Measurements from ENCODE around the gene MON2.
A peak's percentile ranks its signal among the peaks of the same experiment; 100 is the strongest.
"Not testable (repeated sequence)": the region's sequence is repeated elsewhere in the genome, so short reads cannot be mapped to it uniquely, and the experiment has no call there.

Gene MON2
- 41.6 to 124 (median 77.0) reads per million in 18 experiments for total RNA-seq

- DNase-seq: peak; percentile 89 to 94
These were observed at the start of gene MON2 for GRCh38 chr12:62466594-62467491. TSS of gene MON2 (plus strand) at chr12:62466826. CDS start at chr12:62467208, 382 bp downstream.

GRCh38 chr12:62426089-62426488 lies 40.5 kb upstream of the MON2 start:
- DNase-seq: no peak

- no peak for DNase-seq
These were observed 37.2 kb upstream of the MON2 start for GRCh38 chr12:62429457-62429856.

- DNase-seq: peak; percentile 31 to 34
These were observed 31.9 kb upstream of the MON2 start for GRCh38 chr12:62434494-62435302.

GRCh38 chr12:62435303-62436163 lies 31.1 kb upstream of the MON2 start:
- DNase-seq: peak; percentile 64 to 70

- DNase-seq: no peak
These were observed 30.5 kb upstream of the MON2 start for GRCh38 chr12:62436164-62436503.

- peak; percentile 61 to 65 for DNase-seq
These were observed 28.4 kb upstream of the MON2 start for GRCh38 chr12:62438098-62438692.

GRCh38 chr12:62446754-62447452 lies 19.7 kb upstream of the MON2 start:
- DNase-seq: no peak

GRCh38 chr12:62448436-62448835 lies 18.2 kb upstream of the MON2 start:
- no peak for DNase-seq

- peak; percentile 26 to 57 for DNase-seq
These were observed 11.2 kb upstream of the MON2 start for GRCh38 chr12:62455429-62455828.

GRCh38 chr12:62458626-62459025 lies 8.0 kb upstream of the MON2 start:
- DNase-seq: no peak

GRCh38 chr12:62459976-62460375 lies 6.7 kb upstream of the MON2 start:
- DNase-seq: no peak

- not testable (repeated sequence) for DNase-seq
These were observed 5.3 kb upstream of the MON2 start for GRCh38 chr12:62461171-62461837.

GRCh38 chr12:62463252-62463651 lies 3.4 kb upstream of the MON2 start:
- DNase-seq: not testable (repeated sequence)

- DNase-seq: peak; percentile 41 to 45
These were observed 520 bp upstream of the MON2 start for GRCh38 chr12:62466018-62466593.

GRCh38 chr12:62468397-62468796 lies 1.8 kb downstream of the MON2 start:
- DNase-seq: no peak

- DNase-seq: no peak
These were observed 2.3 kb downstream of the MON2 start for GRCh38 chr12:62468935-62469334.

- DNase-seq: no peak
These were observed 3.1 kb downstream of the MON2 start for GRCh38 chr12:62469704-62470103.

- no peak for DNase-seq
These were observed 5.1 kb downstream of the MON2 start for GRCh38 chr12:62471734-62472133.

- DNase-seq: no peak
These were observed 5.8 kb downstream of the MON2 start for GRCh38 chr12:62472472-62472871.

Data from inflammatory macrophage (primary cell).